BLaER1 (cell line): ENCODE results near the gene ATP11B.

Experiments used
- H3K27ac ChIP-seq: shearing (Covaris generic); formaldehyde crosslinking; 2 replicates; pipeline ENCODE4 v1.8.1; 2022
- H3K27me3 ChIP-seq: shearing (Covaris generic); formaldehyde crosslinking; 2 replicates; pipeline ENCODE4 v1.8.1; 2022
- H3K36me3 ChIP-seq: shearing (Covaris generic); formaldehyde crosslinking; 2 replicates; pipeline ENCODE4 v1.8.1; 2022
- H3K4me1 ChIP-seq: shearing (Covaris generic); formaldehyde crosslinking; 2 replicates; pipeline ENCODE4 v1.8.1; 2022
- H3K4me2 ChIP-seq: shearing (Covaris generic); formaldehyde crosslinking; 2 replicates; pipeline ENCODE4 v1.8.1; 2022
- H3K4me3 ChIP-seq: shearing (Covaris generic); formaldehyde crosslinking; 2 replicates; pipeline ENCODE4 v1.8.1; 2022
- H3K9ac ChIP-seq: shearing (Covaris generic); formaldehyde crosslinking; 2 replicates; pipeline ENCODE4 v1.8.1; 2022
- H3K9me3 ChIP-seq: shearing (Covaris generic); formaldehyde crosslinking; 2 replicates; pipeline ENCODE4 v1.8.1; 2022
- H4K20me1 ChIP-seq: shearing (Covaris generic); formaldehyde crosslinking; 2 replicates; pipeline ENCODE4 v1.8.1; 2022
- Cebpa-rat ChIP-seq: shearing (Covaris generic); IDR thresholded peaks from 2 replicates; pipeline ENCODE4 v1.8.1; 2022

Gene ATP11B

GRCh38 chr3:182792901-182793662 is at the start of gene ATP11B:
ATP11B (plus strand) TSS chr3:182793504; CDS start chr3:182793760, 256 bp downstream.
- Histone ChIP-seq H3K27me3 (no peaks in the 10 kb centered on the region), H3K4me1 (peaks cover 47% of the 10 kb centered on the region), H3K4me2 (peak within 1 kb of the TSS; percentile 88), H3K9ac (peak within 1 kb of the TSS; percentile 93), H3K36me3 (no peaks in the 10 kb centered on the region), H3K9me3 (no peaks in the 10 kb centered on the region), H3K4me3 (peak within 1 kb of the TSS; percentile 88), H3K27ac (peak within 1 kb of the TSS; percentile 92), H4K20me1 (peaks cover 40% of the 10 kb centered on the region)
- TF ChIP-seq Cebpa-rat = no peak

GRCh38 chr3:182746959-182747358 is 46.3 kb upstream of the ATP11B start:
- Histone ChIP-seq H3K4me2 (no peak overlapping the region), H3K9me3 (no peaks in the 10 kb centered on the region), H4K20me1 (no peaks in the 10 kb centered on the region), H3K36me3 (no peaks in the 10 kb centered on the region), H3K4me3 (no peak overlapping the region), H3K27me3 (no peaks in the 10 kb centered on the region), H3K4me1 (no peaks in the 10 kb centered on the region), H3K27ac (no peak overlapping the region), H3K9ac (no peak overlapping the region)
- TF ChIP-seq Cebpa-rat = no peak

GRCh38 chr3:182755308-182755707 is 38.0 kb upstream of the ATP11B start:
- Histone ChIP-seq H4K20me1 (no peaks in the 10 kb centered on the region), H3K27ac (no peak overlapping the region), H3K4me2 (peak overlapping the region; percentile 14; the same call in 1 of the 2 replicates), H3K9me3 (no peaks in the 10 kb centered on the region), H3K27me3 (no peaks in the 10 kb centered on the region), H3K4me1 (peaks cover 10% of the 10 kb centered on the region), H3K9ac (no peak overlapping the region), H3K36me3 (no peaks in the 10 kb centered on the region), H3K4me3 (no peak overlapping the region)
- no peak for TF ChIP-seq Cebpa-rat

- H3K9ac ChIP-seq = no peak overlapping the region
- no peak overlapping the region for H3K4me2 ChIP-seq
- H4K20me1 ChIP-seq = no peaks in the 10 kb centered on the region
- no peak overlapping the region for H3K4me3 ChIP-seq
- H3K36me3 ChIP-seq = no peaks in the 10 kb centered on the region
- no peaks in the 10 kb centered on the region for H3K9me3 ChIP-seq
- H3K27me3 ChIP-seq = no peaks in the 10 kb centered on the region
- no peak overlapping the region for H3K27ac ChIP-seq
- TF ChIP-seq Cebpa-rat = no peak
- H3K4me1 ChIP-seq = peaks cover 10% of the 10 kb centered on the region
These were observed 37.6 kb upstream of the ATP11B start for GRCh38 chr3:182755712-182756111.

- Histone ChIP-seq H3K27ac (no peak overlapping the region), H3K4me1 (0 out of 2 replicates have a peak, but pooled peaks cover 1% of the 10 kb centered on the region), H3K9me3 (no peaks in the 10 kb centered on the region; the same call in 1 of the 2 replicates), H4K20me1 (no peaks in the 10 kb centered on the region), H3K4me3 (no peak overlapping the region), H3K36me3 (no peaks in the 10 kb centered on the region), H3K4me2 (no peak overlapping the region), H3K9ac (no peak overlapping the region), H3K27me3 (no peaks in the 10 kb centered on the region)
- no peak for TF ChIP-seq Cebpa-rat
These were observed 32.6 kb upstream of the ATP11B start for GRCh38 chr3:182760576-182761164.

GRCh38 chr3:182763896-182764295 is 29.4 kb upstream of the ATP11B start:
- H3K9ac ChIP-seq = no peak overlapping the region
- H3K4me1 ChIP-seq = 0 out of 2 replicates have a peak, but pooled peaks cover 8% of the 10 kb centered on the region
- no peaks in the 10 kb centered on the region for H3K36me3 ChIP-seq
- H3K27me3 ChIP-seq = no peaks in the 10 kb centered on the region
- H3K4me2 ChIP-seq = no peak overlapping the region
- no peaks in the 10 kb centered on the region; the same call in 1 of the 2 replicates for H3K9me3 ChIP-seq
- no peak overlapping the region for H3K4me3 ChIP-seq
- no peak for TF ChIP-seq Cebpa-rat
- no peaks in the 10 kb centered on the region for H4K20me1 ChIP-seq
- no peak overlapping the region for H3K27ac ChIP-seq

GRCh38 chr3:182765287-182765686 is 28.0 kb upstream of the ATP11B start:
- Histone ChIP-seq H3K9me3 (no peaks in the 10 kb centered on the region; the same call in 1 of the 2 replicates), H3K27me3 (no peaks in the 10 kb centered on the region), H3K4me1 (0 out of 2 replicates have a peak, but pooled peaks cover 8% of the 10 kb centered on the region), H3K36me3 (no peaks in the 10 kb centered on the region), H3K9ac (no peak overlapping the region), H3K27ac (no peak overlapping the region), H4K20me1 (no peaks in the 10 kb centered on the region), H3K4me3 (no peak overlapping the region), H3K4me2 (no peak overlapping the region)
- no peak for TF ChIP-seq Cebpa-rat

GRCh38 chr3:182766099-182766498 is 27.2 kb upstream of the ATP11B start:
- Histone ChIP-seq H3K4me3 (no peak overlapping the region), H4K20me1 (no peaks in the 10 kb centered on the region), H3K9ac (no peak overlapping the region), H3K4me2 (no peak overlapping the region), H3K4me1 (0 out of 2 replicates have a peak, but pooled peaks cover 8% of the 10 kb centered on the region), H3K36me3 (no peaks in the 10 kb centered on the region), H3K27ac (no peak overlapping the region), H3K27me3 (no peaks in the 10 kb centered on the region), H3K9me3 (no peaks in the 10 kb centered on the region; the same call in 1 of the 2 replicates)
- no peak for TF ChIP-seq Cebpa-rat

- Histone ChIP-seq H3K9ac (no peak overlapping the region), H3K27ac (no peak overlapping the region), H3K9me3 (no peaks in the 10 kb centered on the region; the same call in 1 of the 2 replicates), H3K4me2 (no peak overlapping the region), H4K20me1 (no peaks in the 10 kb centered on the region), H3K4me3 (no peak overlapping the region), H3K4me1 (0 out of 2 replicates have a peak, but pooled peaks cover 8% of the 10 kb centered on the region), H3K36me3 (no peaks in the 10 kb centered on the region), H3K27me3 (no peaks in the 10 kb centered on the region)
- TF ChIP-seq Cebpa-rat = no peak
These were observed 24.9 kb upstream of the ATP11B start for GRCh38 chr3:182768413-182768812.

GRCh38 chr3:182769673-182770072 is 23.6 kb upstream of the ATP11B start:
- no peaks in the 10 kb centered on the region for H3K36me3 ChIP-seq
- H3K9me3 ChIP-seq = no peaks in the 10 kb centered on the region
- H3K27me3 ChIP-seq = no peaks in the 10 kb centered on the region
- no peak overlapping the region for H3K4me3 ChIP-seq
- no peak for TF ChIP-seq Cebpa-rat
- no peaks in the 10 kb centered on the region for H4K20me1 ChIP-seq
- no peak overlapping the region for H3K27ac ChIP-seq
- H3K4me1 ChIP-seq = 0 out of 2 replicates have a peak, but pooled peaks cover 8% of the 10 kb centered on the region
- H3K9ac ChIP-seq = no peak overlapping the region
- no peak overlapping the region for H3K4me2 ChIP-seq
